ENCODE results near the gene NFATC2IP. TPM values are rescaled to one million over a fixed set of nuclear protein-coding genes. Genes with fewer than 3 reads are reported as not detected.

NFATC2IP gene
- total and polyA plus RNA-seq, 9 of the 15 experiments (the other 6 are each of a cell fraction or from before 2014, with no cell fraction given): 15.6 to 106 (median 46.9) TPM

- TF ChIP-seq ZBTB11 (CRISPR knock-in tag; IDR thresholded peaks at IDR 0.05) (peak in 1 of 3 experiments; percentile 78; a peak in 2 of 6 replicates), ZNF239 (CRISPR knock-in tag; IDR thresholded peaks at IDR 0.05) (peak; percentile 32; the same call in 1 of the 2 replicates), ESRRB (CRISPR knock-in tag; IDR thresholded peaks at IDR 0.05; ENCODE audit: borderline replicate concordance) (no peak), TRIM25 (IDR thresholded peaks at IDR 0.05; ENCODE audit: borderline replicate concordance) (0 out of 2 replicates have a peak, but pooled peaks have one; percentile 52), FOXO4 (CRISPR knock-in tag; IDR thresholded peaks at IDR 0.05) (no peak), ZNF586 (CRISPR knock-in tag; conservative IDR thresholded peaks at IDR 0.05) (no peak), CREB1 (IDR thresholded peaks at IDR 0.05) (peak; percentile 44; the same call in 1 of the 2 replicates), CREB1 (CRISPR knock-in tag; IDR thresholded peaks at IDR 0.05) (no peak), PHB2 (IDR thresholded peaks at IDR 0.05; ENCODE audit: low read depth) (peak; percentile 45), ZNF395 (CRISPR knock-in tag; IDR thresholded peaks at IDR 0.05) (peak; percentile 95), EP400 (IDR thresholded peaks at IDR 0.05) (peak; percentile 43; the same call in 1 of the 2 replicates), ASH1L (IDR thresholded peaks at IDR 0.05; ENCODE audit: borderline replicate concordance, low read depth, partially characterized antibody) (peak; percentile 15), TAF1 (IDR thresholded peaks at IDR 0.05; ENCODE audit: control insufficient read depth, extremely low read depth, insufficient read depth, low read length, severe bottlenecking) (peak; percentile 51), ZBTB43 (CRISPR knock-in tag; IDR thresholded peaks at IDR 0.05) (no peak), ZNF644 (tag; IDR thresholded peaks at IDR 0.05; ENCODE audit: low read depth) (peak; percentile 74; the same call in 1 of the 2 replicates), MCM2 (IDR thresholded peaks at IDR 0.05; ENCODE audit: low read depth) (no peak), KLF1 (tag; IDR thresholded peaks at IDR 0.05) (no peak)
These were observed 58.5 kb downstream of the NFATC2IP start (continued) for GRCh38 chr16:29009050-29009837.

Data from K562 (cell line).